HG03103 (cell line): ENCODE data around the gene ORC2.
"Not testable (repeated sequence)": the region's sequence is repeated elsewhere in the genome, so short reads cannot be mapped to it uniquely, and the experiment has no call there.

Source experiments
- ATAC-seq: cut with Tn5 transposase; IDR thresholded peaks from one replicate; pipeline ENCODE4 v1.9.1; 2021; ENCODE audit warnings: low read depth; ENCODE audit not compliant: unreplicated experiment

ORC2 gene

DNA sequence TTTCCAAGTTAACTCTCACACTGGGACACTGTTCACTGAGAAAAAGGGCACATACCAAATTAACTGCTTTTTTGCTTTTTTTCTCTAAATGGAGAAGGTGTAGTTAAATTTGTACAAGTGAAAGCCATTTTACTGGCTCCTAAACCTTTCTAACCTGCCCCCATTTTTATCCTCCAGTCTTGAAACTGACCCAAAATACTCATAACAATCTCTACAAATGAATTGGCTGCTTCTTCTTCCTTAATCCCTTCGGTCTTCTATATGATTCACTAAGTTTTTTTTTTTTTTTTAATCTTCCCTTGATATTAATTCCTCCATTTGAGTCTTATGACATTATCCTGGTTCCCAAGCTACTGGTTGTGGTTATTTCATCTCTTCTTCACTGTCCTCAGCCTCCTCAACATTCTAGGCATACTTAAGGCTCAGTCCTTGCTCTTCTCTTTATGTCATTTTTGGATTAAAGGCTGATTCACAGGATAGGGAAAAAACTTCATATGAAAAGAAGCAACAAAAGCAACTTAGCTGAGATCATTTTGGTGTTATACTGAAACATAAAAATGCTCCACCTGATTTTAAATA is 19.8 kb downstream of the ORC2 start:
- no peak for ATAC-seq

DNA sequence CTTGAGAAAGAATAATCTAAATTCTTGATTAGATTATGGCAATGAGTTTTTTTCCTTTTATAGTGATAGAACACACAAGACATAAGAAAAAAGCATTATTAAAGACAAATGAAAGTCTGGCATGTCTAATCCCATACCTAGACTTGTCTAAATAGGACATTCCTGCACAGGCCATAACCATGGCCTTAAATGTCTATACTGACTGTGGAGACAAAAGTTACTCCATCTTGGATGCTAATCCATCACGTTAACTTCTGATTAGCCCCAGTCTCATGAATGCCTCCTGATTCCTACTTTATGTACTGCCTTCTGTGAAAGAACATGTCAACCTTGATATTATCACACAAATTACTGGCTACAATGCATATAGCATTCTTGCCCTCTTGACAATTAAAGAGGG is 23.6 kb downstream of the ORC2 start:
- no peak for ATAC-seq

- ATAC-seq = no peak
Measured at GRCh38 chr2:200930947-200931626, 32.4 kb downstream of the ORC2 start.

GRCh38 chr2:200929334-200930249 is 33.9 kb downstream of the ORC2 start:
- ATAC-seq = no peak

DNA sequence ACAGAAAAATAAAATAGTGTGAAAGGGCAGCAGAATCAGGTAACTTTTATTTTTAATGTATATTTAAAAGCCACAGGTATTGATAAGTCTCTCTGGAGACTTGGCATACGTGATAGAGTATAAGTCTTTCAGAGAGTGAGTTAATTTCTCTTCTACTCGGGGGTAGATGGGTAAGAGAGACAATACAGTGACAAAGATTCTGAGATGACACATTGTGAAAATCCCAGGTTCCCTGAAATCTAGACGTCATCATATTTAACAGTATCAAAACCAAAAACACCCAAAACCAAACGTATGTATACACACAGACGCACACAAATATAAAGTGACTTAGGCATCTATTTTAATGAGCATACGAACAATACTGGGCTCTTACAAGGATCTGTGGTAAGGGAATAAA is 41.0 kb downstream of the ORC2 start:
- ATAC-seq = no peak

DNA sequence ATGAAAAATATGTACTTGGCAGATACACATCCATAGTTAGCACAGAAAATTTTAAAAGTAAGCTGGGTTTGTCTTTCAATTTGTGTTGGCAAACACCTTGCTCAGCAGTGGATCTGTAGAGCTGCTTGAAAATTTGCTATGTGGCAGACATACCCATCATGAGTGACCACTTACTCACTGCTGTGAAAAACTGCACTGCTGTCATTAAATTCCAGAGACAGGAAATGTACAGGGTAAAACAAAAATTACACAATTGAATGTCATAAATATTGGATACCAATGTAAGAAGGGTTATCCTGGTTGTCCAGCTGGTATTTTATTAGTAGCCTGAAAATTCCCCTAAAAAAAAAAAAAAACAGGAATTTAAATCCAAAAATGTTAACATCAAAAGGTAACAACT is 49.8 kb downstream of the ORC2 start:
- ATAC-seq = no peak

GRCh38 chr2:200909958-200910357 is 53.5 kb downstream of the ORC2 start:
- ATAC-seq = no peak

DNA sequence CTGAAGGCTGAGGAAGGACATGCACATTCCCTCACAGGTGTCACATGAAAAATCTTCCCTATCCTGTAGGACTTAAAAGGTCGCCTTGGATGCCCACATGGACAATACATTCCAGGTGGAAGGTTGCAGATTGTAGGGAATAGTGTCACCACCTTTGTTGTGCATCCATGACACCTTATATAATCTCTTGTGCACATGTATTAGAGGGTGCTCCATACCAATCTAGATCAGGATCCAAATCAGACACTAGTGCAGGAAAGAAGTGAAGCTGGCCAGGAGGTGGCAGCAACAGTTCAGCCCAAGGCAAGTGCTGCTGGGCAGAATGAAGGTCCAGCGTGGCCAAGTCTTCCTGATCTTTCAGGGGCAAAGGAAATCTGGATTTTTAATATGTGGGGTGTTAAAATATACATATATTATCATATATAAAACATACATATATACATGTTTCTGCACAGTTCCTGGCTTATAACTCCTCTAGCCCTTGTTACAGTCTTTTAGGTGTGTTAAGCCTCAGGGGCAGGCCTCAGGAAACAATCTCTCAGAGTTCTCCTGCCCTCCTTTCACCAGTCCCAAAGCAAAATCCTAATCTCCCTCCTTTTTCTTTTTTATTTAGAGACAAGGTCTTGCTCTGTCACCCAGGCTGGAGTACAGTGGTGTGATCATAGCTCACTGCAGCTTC is 57.7 kb downstream of the ORC2 start:
- peak; percentile 45 for ATAC-seq

DNA sequence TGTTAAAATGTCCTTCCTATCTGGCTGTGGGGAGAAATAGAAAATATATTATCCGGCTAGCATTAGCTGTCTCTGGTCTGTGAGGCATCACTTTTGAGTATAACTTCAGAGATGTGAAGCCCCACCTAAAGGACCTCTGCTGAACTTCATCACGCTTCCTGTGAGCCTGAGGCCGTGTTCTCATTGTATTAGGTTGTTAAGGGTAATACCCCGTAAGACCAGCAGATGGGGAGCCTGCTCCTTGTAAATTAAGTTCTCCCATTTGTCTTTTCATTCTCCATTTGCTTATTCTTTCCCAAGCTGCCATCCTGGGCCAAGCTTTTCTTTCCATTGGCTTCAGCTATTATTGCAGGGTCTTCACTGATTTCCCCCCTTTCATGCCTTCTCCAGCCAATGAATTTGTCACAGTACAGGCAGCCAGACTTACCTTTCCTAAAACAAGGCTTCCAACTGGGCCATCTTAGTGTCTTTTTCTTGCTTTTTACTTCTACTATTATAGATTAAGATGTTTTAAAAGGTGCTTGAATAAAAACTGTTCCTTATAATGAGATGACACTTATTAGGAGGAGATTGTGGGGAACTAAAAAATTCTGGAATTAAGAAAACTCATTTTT is 61.9 kb downstream of the ORC2 start:
- ATAC-seq = peak; percentile 99

- no peak for ATAC-seq
Measured at GRCh38 chr2:200899482-200899881, 64.0 kb downstream of the ORC2 start.

DNA sequence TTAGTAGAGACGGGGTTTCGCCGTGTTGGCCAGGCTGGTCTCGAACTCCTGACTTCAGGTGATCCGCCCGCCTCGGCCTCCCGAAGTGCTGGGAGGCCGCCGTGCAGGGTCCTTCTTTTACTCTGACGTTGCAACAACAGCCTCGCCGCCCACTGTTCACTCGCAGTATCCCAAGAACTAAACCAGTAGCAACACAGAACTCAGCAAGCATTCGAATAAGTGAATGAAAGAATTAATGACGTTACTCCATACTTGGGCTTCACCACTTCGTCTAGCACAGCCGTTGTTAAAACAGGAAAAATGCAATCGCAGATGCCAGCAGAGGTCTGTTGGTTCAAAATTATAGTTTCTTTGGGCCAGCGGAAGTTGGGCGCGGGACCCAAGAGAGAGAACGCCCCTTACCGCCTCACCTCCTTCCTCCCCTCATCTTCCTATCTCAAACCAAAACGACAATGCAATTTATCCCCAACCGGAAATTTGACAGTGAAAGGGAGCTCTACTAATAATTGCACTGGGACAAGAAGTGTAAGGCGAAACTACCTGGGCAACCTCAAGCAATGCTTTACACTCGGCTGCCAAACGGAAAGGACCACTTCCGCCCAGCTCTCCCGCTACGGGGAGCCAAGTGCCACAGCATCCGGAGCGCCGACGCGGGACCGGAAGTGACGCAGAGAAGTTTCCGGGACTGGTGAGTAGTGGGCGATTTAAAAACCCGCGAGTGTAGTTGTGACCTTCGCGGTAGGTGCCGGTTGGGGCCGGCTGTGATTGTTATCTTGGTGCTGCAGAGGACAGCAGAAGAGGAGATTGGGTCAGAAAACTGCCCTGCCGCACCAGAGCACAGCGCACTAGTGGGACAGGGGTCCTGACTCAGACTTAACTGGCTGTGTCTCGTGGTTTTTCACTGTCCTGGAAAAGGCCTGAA is 74.5 kb downstream of the ORC2 start, which contains the start of the genes NIF3L1 and PPIL3:
TSS of gene NIF3L1 (plus strand) at position 668 of the 922 bp plus-strand sequence. CDS start 2,573 bp downstream, outside the sequence.
TSS of gene PPIL3 (minus strand) at position 374 of the 922 bp plus-strand sequence. CDS start 1,462 bp downstream, outside the sequence.
- ATAC-seq = peak; percentile 79

DNA sequence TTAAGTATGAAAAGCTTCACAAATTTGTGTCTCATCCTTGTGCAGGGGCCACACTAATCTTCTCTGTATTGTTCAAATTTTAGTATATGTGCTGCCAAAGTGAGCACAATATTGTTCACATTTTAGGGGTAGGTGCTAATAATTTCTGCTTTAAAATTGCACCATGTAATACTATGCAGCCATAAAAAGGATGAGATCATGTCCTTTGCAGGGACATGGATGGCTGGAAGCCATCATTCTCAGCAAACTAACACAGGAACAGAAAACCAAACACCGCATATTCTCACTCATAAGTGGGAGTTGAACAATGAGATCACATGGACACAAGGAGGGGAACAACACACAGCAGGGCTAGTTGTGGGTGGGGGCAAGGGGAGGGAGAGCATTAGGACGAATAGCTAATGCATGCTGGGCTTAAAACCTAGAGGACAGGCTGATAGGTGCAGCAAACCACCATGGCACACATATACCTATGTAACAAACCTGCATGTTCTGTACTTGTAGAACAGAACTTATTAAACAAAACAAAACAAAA is 81.7 kb downstream of the ORC2 start:
- ATAC-seq = not testable (repeated sequence)

DNA sequence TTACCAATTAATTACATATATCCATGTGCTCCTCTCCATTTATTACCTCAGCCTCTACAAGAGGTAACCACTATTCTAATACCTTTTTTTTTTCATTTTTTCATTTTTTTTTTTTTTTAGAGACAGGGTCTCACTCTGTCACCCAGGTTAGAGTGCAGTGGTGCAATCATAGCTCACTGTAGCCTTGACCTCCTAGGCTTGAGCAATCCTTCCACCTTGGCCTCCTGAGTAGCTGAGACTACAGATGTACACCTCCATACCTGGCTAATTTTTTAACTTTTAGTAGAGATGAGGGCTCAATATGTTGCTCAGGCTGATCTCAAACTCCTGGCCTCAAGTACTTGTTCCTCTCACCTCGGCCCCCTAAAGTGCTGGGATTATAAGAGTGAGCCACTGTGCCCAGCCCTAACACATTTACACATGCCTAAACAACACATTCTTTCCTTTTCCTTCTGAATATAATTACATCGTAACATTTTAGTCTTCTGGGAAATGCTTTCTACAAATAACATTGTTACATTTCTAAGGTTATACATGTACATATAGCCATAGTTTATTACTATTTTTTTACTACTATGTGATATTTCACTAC is 85.1 kb downstream of the ORC2 start:
- ATAC-seq = no peak

DNA sequence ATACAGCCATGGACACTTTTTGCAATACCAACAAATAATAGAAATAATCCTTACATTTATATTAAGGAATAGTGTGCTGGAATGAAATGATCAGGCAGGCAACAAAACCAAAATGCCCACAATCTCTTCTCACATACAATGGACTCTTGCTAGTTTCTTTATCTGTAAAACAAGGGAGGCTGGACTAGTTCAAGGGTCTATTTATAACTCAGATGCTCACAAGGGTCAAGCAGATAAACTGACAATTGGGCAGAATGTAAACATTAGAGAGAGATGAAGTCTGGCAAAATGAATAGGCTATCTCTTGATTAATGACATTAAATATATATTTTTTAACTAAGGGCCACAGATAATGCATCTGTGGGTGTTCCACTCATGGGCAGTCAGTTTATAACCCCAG is 86.0 kb downstream of the ORC2 start:
- no peak for ATAC-seq

- ATAC-seq = no peak
Measured at GRCh38 chr2:200873560-200873959, 89.9 kb downstream of the ORC2 start.

GRCh38 chr2:200871151-200871550 is 92.3 kb downstream of the ORC2 start:
- no peak for ATAC-seq

DNA sequence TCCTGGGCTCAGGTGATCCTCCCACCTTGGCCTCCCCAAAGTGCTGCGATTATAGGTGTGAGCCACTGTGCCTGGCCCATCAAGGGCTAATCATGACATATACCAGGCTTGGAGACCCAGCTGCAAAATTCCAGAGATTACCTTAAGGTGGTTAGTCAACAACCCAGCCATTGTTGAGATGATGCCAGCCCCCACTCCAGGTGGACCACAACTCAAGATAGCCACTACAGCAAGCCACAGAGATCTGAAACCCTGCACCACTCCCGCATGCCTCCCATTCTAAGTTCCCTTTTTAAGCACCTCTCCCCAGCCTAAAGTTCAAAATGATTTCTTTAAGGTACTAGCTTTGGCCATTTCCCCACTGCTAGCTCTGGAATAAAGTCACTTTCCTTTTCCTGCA is 94.4 kb downstream of the ORC2 start:
- no peak for ATAC-seq

DNA sequence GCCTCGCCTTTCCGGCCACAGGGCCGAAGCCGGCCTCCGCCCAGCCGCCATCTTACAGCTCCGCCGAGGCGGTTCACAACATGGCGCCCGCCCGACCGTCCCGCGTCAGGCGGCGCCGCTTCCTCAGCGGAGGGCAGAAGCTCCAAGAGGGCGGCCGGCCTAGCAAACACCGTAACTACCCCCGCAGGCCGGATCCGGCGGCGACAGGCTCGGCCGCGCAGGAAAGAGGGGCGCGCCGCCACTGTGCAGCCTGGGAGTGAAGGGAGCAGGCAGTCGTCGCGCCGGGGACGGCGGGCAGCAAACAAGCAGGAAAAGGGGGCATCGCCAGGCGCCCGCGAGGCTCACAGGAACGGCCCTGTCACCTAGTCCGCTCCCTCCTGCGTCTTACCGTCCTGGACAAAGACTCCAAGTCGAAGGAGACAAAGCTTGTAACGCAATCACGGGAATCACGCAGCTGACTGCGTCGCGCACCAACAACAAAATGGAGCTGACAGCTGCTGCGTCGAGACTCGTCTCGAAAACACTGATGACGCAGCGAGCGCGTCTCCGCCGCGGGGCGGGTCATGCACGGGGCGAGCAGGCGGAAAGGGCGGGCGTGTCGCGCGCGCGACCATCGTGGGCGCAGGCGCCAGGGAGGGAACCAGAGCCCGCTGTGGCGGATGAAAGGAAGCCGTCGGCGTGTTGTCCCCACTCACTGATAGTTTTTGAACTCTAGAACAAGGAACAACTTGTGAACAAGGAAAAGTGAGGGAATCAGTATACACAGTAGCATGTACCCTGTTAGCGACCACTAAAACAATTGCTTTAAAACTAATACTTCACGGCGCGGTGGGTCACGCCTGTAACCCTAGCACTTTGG is 99.1 kb downstream of the ORC2 start, which contains the start of gene CLK1:
TSS of gene CLK1 (minus strand) at position 483 of the 859 bp plus-strand sequence. CDS start 2,796 bp downstream, outside the sequence.
- ATAC-seq = peak; percentile 76
